ENCODE measurements around the gene LRRC47.
"Not testable (repeated sequence)": the region's sequence is repeated elsewhere in the genome, so short reads cannot be mapped to it uniquely, and the experiment has no call there.

DNA sequence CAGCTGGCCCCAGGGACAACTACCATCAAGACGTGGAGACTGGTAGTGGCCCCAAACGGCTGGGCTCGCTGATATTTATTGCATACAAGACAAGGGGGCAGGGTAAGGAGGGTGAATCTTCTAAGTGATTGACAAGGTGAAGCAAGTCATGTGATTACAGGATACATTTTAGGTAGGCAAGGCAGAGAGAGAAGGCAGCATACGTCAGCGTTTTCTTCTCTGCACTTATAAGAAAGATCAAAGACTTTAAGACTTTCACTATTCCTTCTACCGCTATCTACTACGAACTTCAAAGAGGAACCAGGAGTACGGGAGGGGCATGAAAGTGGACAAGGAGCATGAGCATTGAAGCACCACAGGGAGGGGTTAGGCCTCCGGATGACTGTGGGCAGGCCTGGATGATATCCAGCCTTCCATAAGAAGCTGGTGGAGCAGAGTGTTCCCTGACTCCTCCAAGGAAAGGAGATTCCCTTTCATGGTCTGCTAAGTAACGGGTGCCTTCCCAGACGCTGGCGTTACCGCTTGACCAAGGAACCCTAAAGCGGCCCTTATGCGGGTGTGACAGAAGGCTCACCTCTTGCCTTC, 47.9 kb downstream of the LRRC47 start:
- TF ChIP-seq RARB (CRISPR knock-in tag; IDR thresholded peaks at IDR 0.05); PPARA (CRISPR knock-in tag; IDR thresholded peaks at IDR 0.05; ENCODE audit: borderline replicate concordance); ZNF8 (CRISPR knock-in tag; IDR thresholded peaks at IDR 0.05); TCF4 (CRISPR knock-in tag; IDR thresholded peaks at IDR 0.05; ENCODE audit: borderline replicate concordance); CREB5 (CRISPR knock-in tag; IDR thresholded peaks at IDR 0.05; ENCODE audit: low read depth); ZFP3 (CRISPR knock-in tag; IDR thresholded peaks at IDR 0.05); ZNF565 (CRISPR knock-in tag; conservative IDR thresholded peaks at IDR 0.05; ENCODE audit: low read depth); ISL1 (CRISPR knock-in tag; IDR thresholded peaks at IDR 0.05): not testable (repeated sequence)
- TF ChIP-seq, protein P1, sequence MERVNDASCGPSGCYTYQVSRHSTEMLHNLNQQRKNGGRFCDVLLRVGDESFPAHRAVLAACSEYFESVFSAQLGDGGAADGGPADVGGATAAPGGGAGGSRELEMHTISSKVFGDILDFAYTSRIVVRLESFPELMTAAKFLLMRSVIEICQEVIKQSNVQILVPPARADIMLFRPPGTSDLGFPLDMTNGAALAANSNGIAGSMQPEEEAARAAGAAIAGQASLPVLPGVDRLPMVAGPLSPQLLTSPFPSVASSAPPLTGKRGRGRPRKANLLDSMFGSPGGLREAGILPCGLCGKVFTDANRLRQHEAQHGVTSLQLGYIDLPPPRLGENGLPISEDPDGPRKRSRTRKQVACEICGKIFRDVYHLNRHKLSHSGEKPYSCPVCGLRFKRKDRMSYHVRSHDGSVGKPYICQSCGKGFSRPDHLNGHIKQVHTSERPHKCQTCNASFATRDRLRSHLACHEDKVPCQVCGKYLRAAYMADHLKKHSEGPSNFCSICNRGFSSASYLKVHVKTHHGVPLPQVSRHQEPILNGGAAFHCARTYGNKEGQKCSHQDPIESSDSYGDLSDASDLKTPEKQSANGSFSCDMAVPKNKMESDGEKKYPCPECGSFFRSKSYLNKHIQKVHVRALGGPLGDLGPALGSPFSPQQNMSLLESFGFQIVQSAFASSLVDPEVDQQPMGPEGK (CRISPR knock-in tag; IDR thresholded peaks at IDR 0.05; ENCODE audit: borderline replicate concordance): not testable (repeated sequence)

Data from SK-N-SH treated with all-trans-retinoic acid at 6 μM for 48 hours (cell line).